Activated CD4-positive, alpha-beta T cell treated with anti-CD3 and anti-CD28 coated beads for 4 hours (primary cell): ENCODE results near the gene ZNF783.

Source experiments
- DNase-seq, 2 donors: peaks; one replicate each; pipeline ENCODE4 v3.0.0-alpha.2; 2020

The ZNF783 gene

DNA sequence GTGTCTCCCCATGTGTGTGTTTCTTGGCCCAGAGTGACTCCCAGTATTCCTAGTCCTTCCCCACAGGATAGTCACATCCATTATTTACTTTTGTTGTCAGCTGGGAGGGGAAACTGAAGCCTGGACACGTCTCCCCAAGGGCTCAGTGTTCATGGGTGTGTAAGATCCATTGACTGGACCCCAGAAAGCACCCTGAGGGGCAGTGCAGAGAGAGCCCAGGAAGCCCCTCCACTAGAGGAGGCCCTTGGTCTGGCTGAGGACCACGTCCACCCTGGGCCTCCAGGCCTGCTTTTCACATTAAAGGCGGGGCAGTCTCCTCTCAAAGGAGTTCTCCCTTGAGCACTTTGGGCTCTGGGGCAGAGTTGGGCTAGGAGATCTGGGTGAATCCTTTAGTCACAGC is 21.3 kb downstream of the ZNF783 start:
- DNase-seq = no peak

DNA sequence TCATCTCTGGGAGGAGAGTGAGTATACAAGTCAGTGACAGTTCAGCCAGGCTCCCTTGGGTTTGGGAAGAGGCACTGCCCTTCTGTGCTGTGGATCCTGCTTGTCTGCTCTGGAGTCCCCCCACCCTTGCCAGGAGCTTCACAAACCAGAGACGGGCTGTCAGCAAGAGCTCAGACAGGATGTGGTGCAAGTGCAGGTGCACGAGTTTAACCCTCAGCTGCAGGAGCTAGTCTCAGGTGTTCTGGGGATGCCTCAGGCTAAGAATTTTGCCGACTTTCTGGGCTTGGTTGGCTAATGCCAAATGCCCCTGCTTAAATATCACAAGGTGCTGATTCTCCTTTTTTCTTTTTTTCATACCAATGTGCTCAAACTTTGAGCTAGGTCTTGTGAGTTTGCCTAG is 22.3 kb downstream of the ZNF783 start:
- DNase-seq = peak; percentile 30 to 37

DNA sequence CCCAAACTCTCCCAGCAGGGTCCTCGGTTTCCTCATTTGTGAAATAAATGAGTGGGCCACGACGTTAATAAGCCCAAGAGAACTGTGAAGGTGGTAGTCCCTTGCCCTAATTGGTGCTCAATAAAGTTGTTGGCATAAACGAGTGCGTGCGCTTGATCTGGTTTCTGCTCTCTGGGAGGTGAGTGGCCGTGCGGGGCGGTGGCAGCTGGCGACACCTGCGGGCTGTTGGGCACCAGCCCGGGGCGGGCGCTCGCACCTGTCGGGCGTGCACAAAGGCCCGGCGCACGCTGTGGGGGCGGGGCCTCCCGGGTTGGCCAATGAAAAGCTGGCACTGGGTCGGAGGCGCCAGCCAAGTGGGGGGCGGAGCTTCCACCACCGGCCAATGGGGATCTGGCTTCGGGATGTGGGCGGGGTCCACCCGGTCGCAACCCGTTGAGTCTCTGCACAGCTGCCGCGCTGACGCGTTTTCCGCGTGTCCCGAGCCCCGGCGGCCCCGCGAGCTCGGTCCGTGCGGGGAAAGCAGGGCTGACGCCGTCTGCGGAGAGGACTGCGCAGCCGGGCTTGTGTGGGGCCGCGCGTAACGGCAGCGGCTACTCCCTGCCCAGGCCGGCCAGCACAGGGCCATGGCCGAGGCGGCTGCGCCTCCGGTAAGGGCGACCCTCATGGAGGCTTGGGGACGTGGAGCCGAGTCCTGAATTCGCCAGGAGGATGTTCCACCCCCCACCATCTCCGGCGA is 23.0 kb downstream of the ZNF783 start:
- DNase-seq = peak; percentile 98

DNA sequence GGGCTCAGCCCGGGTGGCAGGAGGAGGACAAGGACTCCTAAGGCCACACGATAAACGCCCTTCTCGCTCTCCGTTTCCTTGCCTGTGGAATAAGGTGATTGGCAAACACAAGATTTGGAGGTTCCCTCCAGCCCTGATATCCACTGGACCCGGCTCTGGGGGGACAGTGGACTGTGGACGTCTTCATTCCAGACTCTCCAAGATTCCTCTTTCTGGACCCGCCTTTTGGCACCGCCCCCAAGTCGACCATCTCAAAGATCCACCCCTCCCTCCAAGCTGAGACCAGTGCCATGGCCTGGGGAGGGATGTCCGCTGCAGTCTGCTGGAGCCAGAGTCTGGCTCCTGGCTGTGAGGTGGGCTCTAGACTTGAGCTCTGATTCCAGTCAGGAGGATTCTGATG is 23.6 kb downstream of the ZNF783 start:
- no peak for DNase-seq

DNA sequence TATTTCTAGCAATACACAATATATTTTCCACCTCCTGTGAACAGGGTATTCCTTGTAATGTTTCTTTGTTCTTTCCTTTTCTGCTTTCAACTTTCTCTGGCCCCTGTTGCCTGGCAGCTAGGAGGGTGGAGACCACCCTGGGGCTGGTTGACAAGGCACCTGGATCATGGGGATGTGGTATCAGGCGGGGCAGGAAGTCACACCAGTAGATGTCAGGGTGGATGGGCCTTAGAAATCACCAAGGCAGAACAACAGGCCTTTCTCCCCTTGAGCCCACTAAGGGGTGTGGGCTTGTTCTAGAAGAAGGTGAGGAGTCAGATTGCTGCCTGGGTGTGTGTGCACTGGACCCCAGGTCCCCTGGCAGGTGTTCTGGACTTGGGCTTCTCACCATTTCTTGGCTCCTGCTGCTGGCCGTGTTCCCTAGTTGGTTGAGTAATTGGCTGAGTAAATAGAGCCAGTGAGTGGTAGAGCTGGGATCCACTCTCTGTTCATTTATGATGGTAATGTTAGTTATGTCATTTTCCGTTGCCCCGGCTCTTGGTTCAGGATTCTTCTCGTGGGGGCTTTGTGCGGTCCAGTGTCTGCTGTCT is 24.9 kb downstream of the ZNF783 start:
- no peak for DNase-seq

DNA sequence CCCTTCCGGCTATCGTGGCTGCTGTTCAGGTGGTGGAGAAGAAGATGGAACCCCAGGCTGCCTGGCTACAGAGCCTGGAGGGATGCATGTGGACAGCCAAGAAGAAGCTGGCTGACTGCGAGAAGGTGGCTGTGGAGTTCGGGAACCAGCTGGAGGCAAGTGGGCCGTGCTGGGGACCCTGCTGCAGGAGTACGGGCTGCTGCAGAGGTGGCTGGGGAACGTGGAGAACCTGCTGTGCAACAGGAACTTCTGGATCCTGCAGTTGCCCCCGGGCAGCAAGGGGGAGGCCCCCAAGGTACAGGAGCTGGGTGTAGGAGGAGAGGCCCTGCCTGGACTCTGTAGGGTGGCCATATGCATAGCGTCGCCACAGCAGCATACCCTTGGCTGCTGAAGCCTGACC is 25.6 kb downstream of the ZNF783 start:
- no peak for DNase-seq

DNA sequence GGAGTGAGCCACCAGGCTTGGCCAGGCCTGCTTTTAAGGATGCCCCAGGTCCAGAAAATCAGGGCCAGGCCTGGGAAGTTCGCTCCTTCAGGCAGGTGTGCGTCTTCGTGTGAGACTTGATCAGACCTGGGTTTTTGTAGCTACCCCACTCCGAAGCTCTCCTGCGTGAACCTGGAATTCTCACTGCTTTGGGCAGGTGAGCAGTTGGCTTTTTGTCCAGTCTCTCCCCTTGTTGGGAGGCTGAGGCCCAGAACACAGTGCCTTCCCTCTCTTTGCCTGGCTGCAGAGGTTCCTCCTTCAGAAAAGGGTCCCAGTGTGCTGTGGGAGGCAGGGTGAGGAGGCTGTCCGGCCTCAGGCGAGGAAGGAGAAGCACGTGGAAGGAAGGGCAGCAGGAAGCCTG is 27.3 kb downstream of the ZNF783 start:
- DNase-seq = no peak

DNA sequence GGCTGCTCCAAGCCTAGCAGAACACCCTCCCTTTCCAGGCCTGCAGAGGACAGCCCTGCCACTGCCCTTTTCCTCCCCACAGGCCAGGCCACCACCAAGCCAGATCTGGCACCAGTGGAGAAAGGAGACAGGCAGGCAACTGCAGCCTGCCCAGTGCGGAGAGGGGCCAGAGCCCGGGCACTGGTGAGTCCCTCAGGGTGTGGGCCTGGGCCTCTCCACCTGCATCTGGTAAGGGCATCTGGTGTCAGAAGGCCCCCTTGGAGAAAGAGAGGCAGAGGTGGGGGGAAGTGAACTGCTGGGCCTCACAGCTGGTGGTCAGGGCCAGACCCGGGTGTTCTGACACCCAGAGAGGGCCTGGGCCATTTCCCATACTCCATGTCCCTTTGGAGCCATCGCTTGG is 27.9 kb downstream of the ZNF783 start:
- DNase-seq = no peak

DNA sequence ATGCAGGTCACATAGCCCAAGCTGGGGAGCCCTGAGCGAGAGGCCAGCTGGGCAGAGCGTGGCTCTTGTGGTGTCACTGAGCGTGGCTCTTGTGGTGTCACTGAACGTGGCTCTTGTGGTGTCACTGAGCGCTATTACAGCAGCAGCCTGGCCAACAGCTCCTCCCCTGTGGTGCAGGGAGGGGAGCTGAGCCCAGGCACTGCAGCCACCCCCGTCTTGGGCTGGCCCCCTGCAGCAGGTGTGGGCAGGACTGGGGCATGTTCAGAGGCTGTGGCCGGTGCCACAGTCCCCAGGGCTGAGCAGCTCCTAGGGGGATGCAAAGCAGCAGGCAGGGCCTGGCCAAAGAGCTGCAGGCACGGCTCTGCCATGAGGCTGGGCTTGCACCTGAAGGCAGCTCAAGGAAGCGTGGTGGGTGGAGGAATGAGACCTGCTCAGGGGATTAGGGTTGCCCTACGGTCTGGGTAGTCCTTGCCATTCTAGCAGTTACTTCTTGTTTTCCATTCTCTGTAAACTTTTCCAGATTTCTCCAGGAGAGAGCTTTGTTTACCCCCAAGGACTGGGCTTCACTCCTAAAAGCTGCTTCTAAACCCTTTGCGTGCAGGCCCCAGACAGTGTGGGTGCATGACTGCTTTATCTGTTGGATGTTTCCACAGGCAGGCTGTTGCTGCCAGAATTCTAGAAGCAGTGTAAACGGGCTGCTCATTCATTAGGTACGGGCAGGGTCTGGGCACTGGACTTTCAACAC is 29.2 kb downstream of the ZNF783 start:
- no peak for DNase-seq

DNA sequence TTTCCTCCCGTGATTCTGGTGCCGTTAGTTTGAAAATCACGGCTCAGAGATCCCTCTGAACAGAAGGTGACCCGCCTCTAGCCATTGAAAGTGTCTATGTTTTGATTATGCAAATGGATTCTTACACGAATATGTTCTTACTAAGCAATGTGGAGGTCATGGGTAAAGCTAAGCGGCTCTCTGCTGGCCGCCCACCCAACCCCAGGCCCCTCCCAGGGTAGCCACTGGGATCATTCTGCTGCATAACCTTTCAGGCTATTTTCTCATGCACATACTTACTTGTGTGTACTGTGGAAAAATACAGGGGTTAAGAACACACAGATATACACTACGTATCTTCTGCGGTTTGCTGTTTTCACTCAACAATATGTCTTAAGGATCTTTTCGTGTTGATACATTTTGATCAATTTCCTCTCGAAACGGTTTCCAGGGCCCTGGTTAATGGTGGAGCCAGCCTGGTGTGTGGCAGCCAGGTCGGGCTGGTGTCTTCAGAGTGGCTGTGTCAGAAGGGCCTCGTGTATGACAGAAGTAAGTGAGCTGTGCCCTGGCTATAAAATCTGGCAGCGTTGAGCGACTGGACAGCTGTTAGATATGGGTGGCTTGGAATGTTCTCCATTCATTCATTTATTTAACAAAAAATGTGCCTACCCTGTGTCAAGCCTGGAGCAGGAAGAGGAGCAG is 29.9 kb downstream of the ZNF783 start:
- no peak for DNase-seq

DNA sequence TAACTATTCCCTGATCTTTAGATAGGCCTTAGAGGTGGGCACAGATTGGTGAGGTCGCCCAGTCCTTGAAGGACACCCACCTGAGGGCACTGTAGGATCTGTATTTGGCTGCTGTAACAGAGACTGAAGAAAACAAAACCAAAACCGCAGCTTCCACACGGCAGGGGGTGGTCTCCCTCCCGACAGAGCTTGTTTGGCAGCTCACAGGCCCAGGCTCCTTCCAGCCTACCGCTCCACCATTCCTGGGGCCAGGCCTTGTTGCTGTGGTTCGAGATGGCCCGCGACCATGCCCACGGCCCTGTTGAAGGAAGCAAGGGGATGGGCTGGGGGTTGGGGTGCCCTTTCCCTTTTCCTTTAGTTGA is 30.4 kb downstream of the ZNF783 start:
- no peak for DNase-seq

DNA sequence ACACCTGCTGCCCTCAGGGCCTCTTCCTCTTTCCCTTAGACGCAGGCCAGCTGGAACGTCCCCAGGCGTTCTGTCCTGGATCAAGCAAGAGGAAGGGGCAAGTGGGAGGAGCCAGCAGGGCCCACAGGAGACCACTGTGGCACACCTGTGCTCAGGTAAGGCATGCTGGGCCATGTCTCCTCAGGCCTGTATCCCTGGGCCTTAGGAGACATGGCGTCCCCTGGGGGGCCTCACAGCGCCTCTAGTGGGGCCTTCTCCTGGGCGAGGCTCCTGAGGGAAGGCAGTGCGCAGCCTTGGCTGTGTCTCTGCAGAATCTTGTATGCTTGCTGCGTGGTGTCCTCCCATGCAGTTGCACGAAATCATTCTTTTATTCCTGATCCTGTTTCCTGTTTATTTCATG is 31.3 kb downstream of the ZNF783 start:
- no peak for DNase-seq

DNA sequence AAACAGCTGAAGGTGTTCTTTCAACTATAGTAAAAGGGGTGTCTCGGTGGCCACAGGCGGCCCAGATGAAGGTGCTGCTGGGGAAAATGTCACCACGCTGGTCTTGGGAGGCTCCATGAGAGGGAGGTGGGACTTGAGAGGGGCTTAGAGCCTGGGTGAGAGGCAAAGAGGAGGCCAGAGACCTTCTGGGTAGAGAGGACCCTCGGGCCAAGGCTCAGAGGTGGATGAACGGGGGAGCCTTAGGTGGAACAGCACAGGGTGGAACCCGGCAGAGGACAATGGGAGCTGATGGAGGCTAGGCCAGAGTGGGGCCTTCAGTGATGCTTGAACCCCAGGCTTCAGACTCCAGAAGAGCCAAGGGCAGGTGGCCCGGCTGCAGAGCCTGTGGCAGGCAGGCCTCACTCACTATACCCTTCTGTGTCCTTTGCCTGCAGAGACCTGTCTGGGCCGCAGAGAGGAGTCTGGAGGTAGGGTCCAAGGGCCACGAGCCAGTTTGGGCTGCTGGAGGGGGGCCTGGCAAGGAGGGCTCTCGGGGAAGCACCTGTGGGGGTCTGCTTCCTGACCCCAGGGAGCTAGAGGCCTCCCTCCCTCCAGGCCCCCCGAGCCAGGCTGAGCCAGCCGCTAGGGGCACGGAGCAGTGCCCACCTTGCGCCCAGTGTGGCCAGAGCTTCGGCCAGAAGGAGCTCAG is 32.1 kb downstream of the ZNF783 start:
- DNase-seq = no peak

DNA sequence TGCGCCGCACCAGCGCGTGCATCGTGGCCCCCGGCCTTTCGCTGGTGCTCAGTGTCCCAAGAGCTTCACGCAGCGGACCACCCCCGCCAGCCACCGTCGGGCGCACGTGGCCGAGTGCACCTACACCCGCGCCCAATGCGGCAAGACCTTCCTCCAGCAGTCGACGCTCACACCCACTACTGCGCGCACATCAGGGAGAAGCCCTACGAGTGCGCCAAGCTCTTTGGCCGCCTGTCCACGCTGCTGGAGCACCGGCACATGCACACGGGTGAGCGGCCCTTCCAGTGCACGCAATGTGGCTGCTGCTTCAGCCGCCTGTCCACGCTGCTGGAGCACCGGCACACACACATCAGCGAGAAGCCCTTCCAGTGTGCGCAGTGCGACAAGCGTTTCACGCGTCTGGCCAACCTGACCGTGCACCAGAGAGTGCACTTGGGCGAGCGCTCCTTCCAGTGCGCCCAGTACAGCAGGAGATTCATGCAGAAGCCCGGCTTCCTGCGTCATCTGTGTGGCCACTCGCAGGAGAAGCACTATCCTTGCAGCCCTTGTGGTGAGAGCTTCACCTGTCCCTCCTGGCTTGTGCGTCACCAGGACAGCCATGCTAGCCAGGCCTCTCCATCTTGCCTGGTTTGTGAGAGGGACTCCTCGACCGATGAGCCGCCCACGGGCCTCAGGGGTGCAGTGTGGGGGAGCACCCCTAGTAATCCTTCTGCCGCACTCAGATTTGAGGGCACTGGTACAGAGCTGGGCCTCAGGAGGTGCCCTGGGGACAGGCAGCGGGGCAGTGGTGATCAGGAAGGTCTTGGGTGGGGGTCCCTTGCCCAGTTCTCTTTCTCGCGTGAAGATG is 32.9 kb downstream of the ZNF783 start:
- no peak for DNase-seq

DNA sequence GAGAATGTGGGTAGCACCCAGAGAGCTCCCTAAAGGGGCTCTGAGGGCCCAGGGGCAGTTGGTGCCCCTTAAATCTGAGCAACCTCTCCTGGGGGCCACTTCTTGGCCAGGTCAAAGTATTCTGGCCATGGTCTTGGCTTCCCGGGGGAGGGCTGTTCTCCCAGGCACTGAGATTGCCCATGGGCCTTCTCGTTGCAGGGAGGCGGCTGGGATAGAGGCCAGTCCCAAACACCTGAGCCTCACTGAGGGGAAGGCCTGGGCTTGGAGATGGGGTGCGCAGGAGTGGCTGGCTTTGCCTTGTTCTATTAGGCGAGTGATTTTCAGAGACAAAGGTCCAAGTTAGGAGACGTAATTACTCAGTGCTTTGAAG is 33.5 kb downstream of the ZNF783 start:
- DNase-seq = no peak

DNA sequence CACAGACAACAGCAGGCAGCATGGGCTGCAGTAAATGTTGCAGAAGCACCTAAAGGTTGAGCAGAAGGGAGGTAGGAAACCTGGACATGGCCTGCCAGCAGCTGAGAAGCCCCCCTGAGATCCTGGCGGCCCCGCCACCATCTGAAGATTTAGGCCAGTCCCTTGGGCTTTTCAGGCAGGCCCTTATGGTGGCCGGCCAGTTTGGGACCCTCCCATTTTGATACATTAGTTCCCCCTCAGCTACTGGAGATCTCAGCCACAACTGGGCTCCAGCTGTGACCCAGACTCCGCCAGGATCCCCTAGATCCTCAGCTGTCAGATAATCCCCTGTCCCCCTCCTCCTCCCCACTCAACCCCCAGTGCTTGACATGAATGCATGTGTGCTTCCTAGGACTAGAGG is 34.4 kb downstream of the ZNF783 start:
- DNase-seq = no peak

DNA sequence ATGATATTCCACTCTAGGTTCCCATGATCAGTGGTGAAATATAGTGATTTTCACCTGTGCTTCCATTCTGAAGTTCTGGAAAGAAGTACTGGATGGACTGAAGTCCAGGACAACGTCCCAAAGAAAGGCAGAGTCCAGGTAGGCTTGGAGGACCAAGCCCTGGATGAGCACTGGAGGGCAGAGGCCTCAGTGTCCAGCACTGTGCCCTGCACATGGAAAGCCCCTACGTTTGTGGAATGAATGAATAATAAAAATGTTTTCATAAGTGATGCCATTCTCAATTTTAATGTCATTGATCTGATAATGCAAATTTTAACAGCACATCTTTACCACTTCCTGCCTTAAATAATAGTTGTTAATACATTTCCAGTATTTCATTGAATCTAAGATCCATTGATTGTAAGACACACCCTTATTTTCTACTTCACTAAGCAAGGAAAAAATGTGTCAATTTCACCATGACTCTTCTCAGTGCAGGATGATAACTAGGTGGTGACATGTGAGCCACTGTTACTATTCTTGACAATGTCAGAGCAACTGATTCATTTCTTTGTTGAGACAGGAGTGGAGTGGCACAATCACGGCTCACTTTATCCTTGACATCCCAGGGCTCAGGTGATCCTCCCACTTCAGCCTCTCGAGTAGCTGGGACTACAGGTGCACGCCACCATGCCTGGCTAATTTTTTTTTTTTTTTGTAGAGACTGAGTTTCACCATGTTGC is 35.2 kb downstream of the ZNF783 start:
- DNase-seq = no peak

DNA sequence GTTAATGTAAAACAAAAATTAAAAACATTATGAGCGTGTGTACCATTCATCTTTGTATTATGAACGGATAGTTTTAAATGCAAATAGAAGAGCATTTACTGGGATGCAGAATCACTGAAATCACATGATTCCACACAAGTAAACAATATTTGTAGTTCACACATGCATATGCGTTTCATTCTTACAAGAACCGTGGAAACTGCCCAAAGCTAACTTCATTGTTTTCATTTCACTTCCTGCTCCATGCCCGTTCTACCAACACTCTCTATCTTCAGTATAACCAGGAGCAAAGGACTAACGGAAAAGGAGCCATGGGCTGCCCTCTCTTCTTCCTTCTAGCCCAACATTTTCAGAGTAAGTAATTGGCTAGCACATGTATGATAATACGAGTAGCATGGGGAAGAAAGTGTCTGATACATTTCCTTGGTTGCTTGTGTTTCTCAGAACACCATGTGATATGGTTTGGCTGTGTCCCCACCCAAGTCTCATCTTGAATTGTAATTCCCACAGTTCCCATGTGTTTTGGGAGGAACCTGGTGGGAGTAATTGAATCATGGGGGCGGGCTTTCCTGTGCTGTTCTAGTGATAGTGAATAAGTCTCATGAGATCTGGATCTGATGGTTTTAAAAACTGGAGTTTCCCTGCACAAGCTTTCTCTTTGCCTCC is 38.8 kb downstream of the ZNF783 start:
- DNase-seq = no peak

DNA sequence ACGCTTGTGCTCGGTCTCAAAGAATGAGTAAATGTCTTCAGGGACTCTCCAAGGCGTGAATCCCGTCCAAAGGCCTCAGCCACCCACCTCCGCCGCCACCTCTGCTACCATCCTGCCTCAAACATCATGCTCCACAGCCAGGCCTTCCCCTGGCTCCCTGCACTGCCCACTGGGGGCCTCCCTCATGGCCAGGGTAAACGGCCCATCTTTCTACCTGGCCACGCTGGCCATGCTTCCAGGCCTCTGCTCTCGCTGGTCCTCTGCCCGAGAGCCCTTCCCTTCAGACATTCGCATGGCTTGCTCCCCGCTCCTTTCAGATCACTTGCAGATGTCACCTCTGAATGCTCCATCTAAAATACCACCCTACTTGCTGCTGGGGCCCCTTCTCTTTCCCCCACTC is 40.2 kb downstream of the ZNF783 start:
- DNase-seq = no peak

DNA sequence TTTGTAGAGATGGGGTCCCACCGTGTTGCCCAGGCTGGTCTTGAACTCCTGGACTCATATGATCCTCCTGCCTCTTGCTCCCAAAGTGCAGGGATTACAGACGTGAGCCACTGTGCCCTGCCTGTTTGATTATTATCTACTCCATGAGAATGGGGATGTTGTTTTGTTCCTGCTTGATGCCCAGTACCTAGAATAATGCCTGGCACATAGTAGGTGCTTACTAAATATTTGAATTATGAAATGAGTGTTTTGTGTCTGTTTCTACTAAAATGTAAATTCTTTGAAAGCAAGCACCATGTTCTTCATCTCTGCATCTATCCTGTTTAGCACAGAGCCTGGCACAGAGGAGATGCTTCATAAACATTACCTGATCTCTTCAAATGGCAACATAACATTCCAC is 40.9 kb downstream of the ZNF783 start:
- DNase-seq = no peak

DNA sequence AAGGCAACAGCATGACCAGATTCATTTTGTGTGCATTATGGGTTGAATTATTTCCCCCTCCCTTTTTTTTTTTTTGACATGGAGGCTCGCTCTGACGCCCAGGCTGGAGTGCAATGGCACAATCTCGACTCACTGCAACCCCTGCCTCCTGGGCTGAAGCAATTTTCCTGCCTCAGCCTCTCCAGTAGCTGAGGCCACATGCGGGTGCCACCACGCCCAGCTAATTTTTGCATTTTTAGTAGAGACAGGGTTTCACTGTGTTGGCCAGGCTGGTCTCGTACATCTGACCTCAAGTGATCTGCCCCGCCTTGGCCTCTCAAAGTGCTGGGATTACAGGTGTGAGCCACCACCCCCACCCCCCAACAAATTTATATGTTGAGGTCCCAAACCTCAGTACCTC is 42.0 kb downstream of the ZNF783 start:
- DNase-seq = no peak
